Measurements from ENCODE around the gene RPSA. TPM values are rescaled to one million over a fixed set of nuclear protein-coding genes. Genes with fewer than 3 reads are reported as not detected.
"Not testable (repeated sequence)": the region's sequence is repeated elsewhere in the genome, so short reads cannot be mapped to it uniquely, and the experiment has no call there.

RPSA gene
- 2,720 and 3,068 TPM in 2 replicates for total RNA-seq

DNA sequence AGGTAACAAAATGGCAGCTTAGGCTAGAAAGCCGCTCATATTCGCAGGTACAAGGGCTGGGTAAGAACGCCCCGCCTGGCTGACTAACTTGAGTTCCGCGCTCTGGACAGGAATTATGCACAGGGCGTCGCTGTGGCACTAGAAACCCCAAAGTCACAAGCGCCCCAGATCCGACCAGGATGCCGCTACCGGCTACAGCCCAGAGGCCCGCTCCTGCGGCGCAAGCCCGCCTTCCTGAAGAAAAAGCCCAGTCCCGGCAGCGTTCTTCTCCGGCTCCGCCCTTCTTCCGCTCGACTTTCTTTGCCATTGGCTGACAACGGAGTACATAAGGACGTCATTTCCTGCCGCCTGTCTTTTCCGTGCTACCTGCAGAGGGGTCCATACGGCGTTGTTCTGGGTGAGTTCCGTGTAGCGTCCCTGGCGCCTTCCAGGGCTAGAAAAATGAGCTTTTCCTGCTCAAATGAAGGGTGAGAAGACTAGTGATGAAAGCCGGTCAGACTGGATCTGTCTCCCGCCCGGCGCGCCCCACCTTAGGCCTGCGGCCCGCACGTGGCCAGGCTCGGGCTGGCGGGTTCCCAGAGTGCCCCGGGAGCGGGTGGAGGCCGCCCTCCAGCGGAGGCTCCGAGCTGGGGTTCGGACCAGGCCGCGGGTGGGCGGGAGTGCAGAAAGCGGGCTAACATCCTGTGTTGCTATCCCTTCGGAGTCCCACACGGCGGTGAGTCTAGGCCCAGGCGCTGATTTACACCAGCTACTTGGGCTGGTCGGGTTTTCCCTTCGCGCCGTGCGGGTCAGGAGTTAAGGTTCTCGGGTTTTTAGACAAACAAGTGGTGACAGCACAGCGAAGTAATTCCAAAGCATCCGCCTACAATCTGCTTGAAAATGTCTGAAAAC is at the start of gene RPSA:
TSS of gene RPSA (plus strand) at position 353 of the 891 bp plus-strand sequence. CDS start 934 bp downstream, outside the sequence.
- peak; percentile 82 for DNase-seq (ENCODE audit: low read depth)
- H3K4me3 ChIP-seq (ENCODE audit: low read depth, low read length) = peak within 1 kb of the TSS; percentile 95
- TF ChIP-seq, protein P1, sequence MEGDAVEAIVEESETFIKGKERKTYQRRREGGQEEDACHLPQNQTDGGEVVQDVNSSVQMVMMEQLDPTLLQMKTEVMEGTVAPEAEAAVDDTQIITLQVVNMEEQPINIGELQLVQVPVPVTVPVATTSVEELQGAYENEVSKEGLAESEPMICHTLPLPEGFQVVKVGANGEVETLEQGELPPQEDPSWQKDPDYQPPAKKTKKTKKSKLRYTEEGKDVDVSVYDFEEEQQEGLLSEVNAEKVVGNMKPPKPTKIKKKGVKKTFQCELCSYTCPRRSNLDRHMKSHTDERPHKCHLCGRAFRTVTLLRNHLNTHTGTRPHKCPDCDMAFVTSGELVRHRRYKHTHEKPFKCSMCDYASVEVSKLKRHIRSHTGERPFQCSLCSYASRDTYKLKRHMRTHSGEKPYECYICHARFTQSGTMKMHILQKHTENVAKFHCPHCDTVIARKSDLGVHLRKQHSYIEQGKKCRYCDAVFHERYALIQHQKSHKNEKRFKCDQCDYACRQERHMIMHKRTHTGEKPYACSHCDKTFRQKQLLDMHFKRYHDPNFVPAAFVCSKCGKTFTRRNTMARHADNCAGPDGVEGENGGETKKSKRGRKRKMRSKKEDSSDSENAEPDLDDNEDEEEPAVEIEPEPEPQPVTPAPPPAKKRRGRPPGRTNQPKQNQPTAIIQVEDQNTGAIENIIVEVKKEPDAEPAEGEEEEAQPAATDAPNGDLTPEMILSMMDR (conservative IDR thresholded peaks at IDR 0.05; ENCODE audit: low read depth, low read length) = peak; percentile 34

DNA sequence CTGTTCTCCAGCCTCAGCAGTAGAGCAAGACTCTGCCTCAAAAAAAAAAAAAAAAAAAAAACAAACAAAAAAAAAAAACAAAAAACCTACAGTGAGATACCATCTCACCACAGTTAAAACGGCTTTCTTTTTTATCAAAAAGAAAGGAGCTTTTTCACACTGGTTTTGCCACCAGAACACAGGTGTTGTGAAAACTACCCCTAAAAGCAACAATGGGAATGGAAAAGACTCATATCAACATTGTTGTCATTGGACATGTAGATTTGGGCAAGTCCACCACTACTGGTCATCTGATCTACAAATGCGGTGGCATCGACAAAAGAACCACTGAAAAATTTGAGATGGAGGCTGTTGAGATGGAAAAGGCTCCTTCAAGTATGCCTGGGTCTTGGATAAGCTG is 48.2 kb upstream of the RPSA start:
- no peak overlapping the region for H3K4me3 ChIP-seq (ENCODE audit: low read depth, low read length)
- TF ChIP-seq, protein P1 (conservative IDR thresholded peaks at IDR 0.05; ENCODE audit: low read depth, low read length) = no peak
- no peak for DNase-seq (ENCODE audit: low read depth)

DNA sequence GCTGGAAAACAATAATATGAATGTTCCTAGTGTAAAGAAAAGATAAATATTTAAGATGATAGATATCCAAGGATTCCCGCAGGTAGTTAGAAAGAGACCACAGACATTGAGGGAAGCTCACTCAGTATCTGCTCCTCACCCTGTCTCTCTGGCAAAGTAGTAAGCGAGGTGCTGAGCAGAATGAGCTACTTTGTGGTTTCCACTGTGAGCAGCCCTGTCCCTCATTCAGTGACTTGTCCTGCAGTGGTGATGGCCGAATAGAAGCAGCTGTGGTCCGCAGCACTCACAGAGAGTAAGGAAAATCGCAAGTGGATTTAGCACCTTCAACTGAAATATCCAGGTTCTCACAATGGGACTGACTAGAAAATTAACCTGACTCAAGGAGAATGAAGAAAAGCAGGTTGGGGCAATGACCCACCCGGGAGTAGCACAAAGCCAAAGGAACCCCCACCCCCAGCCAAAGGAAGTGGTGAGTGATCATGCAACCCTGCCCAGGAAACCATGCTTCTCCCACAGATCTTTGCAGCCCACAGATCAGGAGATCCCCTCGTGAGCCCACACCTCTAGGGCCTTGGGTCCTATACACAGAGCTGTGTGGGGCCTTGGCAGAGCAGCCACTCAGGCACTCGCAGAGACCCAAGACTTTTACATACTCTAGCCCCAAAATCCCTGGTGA is 45.1 kb upstream of the RPSA start:
- DNase-seq (ENCODE audit: low read depth) = no peak
- TF ChIP-seq, protein P1 (conservative IDR thresholded peaks at IDR 0.05; ENCODE audit: low read depth, low read length) = no peak
- no peak overlapping the region for H3K4me3 ChIP-seq (ENCODE audit: low read depth, low read length)

DNA sequence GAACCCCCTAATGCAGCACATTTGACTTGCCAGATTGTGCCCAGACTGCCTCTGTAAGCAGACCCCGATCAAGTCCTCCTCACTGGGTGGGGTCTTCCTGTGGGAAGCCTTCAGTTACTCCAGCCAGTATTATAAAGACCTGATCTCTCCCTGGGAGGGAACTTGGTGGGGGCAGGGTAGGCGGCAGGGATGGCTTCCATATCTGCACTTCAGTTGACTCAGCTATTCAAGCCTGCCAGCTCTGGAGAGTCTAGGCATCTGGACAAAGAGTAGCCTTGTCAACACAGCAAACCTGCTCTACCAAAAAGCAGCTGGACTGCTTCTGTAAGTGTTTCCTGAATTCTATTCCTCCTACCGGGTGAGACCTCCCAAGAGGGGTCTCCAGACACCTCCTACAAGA is 44.3 kb upstream of the RPSA start:
- TF ChIP-seq, protein P1 (conservative IDR thresholded peaks at IDR 0.05; ENCODE audit: low read depth, low read length) = no peak
- DNase-seq (ENCODE audit: low read depth) = no peak

DNA sequence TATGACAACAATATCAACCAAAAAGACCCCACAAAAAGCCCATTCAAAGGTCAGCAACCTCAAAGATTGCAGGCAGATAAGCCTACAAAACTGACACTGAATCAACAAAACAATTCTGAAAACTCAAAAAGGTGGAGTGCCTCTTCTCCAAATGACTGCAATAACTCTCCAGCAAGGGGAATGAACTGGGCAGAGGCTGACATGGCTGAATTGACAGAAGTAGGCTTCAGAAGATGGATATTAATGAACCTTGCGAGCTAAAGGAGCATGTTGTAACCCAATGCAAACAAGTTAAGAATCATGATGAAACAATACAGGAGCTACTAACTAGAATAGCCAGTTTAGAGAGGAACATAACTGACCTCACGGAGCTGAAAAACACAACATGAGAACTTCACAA is 43.7 kb upstream of the RPSA start:
- DNase-seq (ENCODE audit: low read depth) = no peak
- no peak overlapping the region for H3K4me3 ChIP-seq (ENCODE audit: low read depth, low read length)
- TF ChIP-seq, protein P1 (conservative IDR thresholded peaks at IDR 0.05; ENCODE audit: low read depth, low read length) = no peak

More for the DNA sequence above, 44.3 kb upstream of the RPSA start:
- H3K4me3 ChIP-seq (ENCODE audit: low read depth, low read length) = no peak overlapping the region

DNA sequence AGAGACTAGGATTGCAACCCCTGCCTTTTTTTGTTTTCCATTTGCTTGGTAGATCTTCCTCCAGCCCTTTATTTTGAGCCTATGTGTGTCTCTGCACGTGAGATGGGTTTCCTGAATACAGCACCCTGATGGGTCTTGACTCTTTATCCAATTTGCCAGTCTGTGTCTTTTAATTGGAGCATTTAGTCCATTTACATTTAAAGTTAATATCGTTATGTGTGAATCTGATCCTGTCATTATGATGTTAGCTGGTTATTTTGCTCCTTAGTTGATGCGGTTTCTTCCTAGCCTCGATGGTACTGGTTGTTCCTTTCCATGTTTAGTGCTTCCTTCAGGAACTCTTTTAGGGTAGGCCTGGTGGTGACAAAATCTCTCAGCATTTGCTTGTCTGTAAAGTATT is 36.1 kb upstream of the RPSA start:
- DNase-seq (ENCODE audit: low read depth); H3K4me3 ChIP-seq (ENCODE audit: low read depth, low read length): not testable (repeated sequence)

DNA sequence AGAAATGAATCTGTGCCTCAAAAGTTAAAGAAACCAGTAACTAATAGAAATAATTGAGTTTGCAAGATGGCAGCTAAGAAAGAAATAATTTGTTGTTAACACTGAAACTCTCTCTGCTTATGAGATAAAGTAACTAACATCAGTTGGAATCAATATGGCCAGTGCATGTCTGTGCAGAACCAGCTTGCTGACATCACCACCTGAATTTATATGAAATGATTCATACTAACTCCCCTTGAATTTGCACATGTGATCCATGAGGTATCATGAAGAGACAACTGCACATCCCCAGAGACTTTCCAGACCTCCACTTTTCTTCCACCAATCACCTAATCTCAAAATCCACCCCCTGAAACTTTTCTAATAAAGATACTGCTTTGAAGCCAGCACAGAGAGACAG is 33.7 kb upstream of the RPSA start:
- H3K4me3 ChIP-seq (ENCODE audit: low read depth, low read length) = no peak overlapping the region
- TF ChIP-seq, protein P1 (conservative IDR thresholded peaks at IDR 0.05; ENCODE audit: low read depth, low read length) = no peak
- no peak for DNase-seq (ENCODE audit: low read depth)

Measured in epithelial cell of proximal tubule (primary cell).